Prostate gland (tissue), 2 donors: Measurements from ENCODE around the gene GGT6. TPM values are rescaled to one million over a fixed set of nuclear protein-coding genes. Genes with fewer than 3 reads are reported as not detected.

Experiments
- DNase-seq: peaks from one replicate; pipeline ENCODE4 v3.0.0-alpha.2; 2019; ENCODE audit warnings: low spot score
- H3K27ac ChIP-seq, 2 donors: fragments of 200-600 bp; sonication (generic); 2 replicates each; pipeline ENCODE4 v1.5.1; 2017 to 2019
- H3K27me3 ChIP-seq: fragments of 200-600 bp; sonication (generic); replicated peaks from 2 replicates; pipeline ENCODE4 v1.5.1; 2019; ENCODE audit not compliant: insufficient read depth
- H3K36me3 ChIP-seq, 2 donors: fragments of 200-600 bp; sonication (generic); 1 replicate in 1 of 2; 2 replicates in 1 of 2; pipeline versions ENCODE4 v1.5.1 to v1.8.1; 2017 to 2019
- H3K4me1 ChIP-seq: fragments of 200-600 bp; sonication (generic); replicated peaks from 2 replicates; pipeline ENCODE4 v1.5.1; 2019
- H3K4me3 ChIP-seq, 2 donors: fragments of 200-600 bp; sonication (generic); 2 replicates each; pipeline ENCODE4 v1.5.1; 2017 to 2019
- H3K9me3 ChIP-seq: fragments of 200-600 bp; sonication (generic); 2 replicates; pipeline ENCODE4 v1.5.1; 2017
- CTCF ChIP-seq, 4 experiments: fragments of 200-600 bp in 2 of 4; fragments of 450-650 bp in 2 of 4; sonication (generic) in 2 of 4; IDR thresholded peaks; 1 replicate in 3 of 4; 2 replicates in 1 of 4; pipeline ENCODE4 v1.5.1; 2016 to 2019; ENCODE audit warnings: antibody characterized with exemption in 4 of 4, mild to moderate bottlenecking in 2 of 4, moderate library complexity in 2 of 4
- POLR2A ChIP-seq: fragments of 450-650 bp; IDR thresholded peaks from one replicate; pipeline ENCODE4 v1.6.1; 2016; ENCODE audit warnings: antibody characterized with exemption, mild to moderate bottlenecking
- POLR2AphosphoS5 ChIP-seq: sonication (generic); formaldehyde crosslinking; IDR thresholded peaks from one replicate; pipeline ENCODE4 v1.6.1; 2017; ENCODE audit warnings: antibody characterized with exemption
- WGBS: methylation state at CpG from one replicate; pipeline ENCODE4 v1.1.5; 2018; 5-methylcytosine and 5-hydroxymethylcytosine counted together
- intact Hi-C: fragments of 100-400 bp; cut with DNase I; formaldehyde crosslinking; loops from one replicate; pipeline ENCODE4 v1.14.2; 2022
- total RNA-seq, 2 donors: library from RNA; depleted of rRNA; stranded (reverse); fragments of >200 nt; gene quantifications; one replicate each; pipeline ENCODE4 v1.1.0, GENCODE V29; 2016

The GGT6 gene
- total RNA-seq, 2 donors from 2014 or later, result 23.5 to 35.6 TPM

DNA sequence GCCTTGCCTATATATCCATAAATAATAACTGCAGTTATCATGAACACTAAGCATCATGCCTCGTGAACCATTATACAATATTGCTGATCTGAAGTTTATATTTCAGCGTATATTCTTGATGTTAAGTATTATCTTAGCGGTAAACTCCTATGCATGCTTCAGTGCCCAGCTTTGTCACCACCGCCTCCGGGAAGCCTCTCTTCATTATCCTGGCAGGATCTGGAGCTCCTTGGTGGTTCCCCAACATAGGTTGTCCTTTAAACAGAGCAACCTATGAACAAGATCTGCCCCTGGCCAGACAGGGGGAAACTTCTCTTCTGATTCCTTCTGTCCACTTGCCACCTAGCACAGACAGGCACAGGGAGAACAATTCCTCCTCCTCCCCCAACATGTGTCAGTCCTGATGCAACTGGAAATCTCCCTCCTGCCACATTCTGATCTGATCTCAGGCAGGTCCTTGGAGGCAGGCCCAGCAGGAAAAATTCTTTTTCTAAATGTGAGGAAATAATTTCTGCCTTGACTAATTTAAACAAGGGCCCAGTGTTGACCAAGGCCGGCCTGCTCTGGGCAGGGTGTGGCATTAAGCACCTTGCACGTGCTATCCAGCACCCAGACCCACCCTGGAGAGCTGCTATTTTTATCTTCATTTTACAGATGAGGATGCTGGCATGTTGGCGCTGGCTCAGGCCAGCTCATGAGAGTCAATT is 39.3 kb downstream of the GGT6 start:
- intact Hi-C loops, result no loop called here
- TF ChIP-seq CTCF (IDR thresholded peaks at IDR 0.05), result no peak
- TF ChIP-seq POLR2AphosphoS5, result peak; percentile 48
- TF ChIP-seq POLR2A, result no peak
- no peaks in the 10 kb centered on the region for H3K9me3 ChIP-seq
- DNase-seq, result peak; percentile 33
- no peaks in the 10 kb centered on the region for H3K36me3 ChIP-seq
- peak overlapping the region in 1 of 2 donors; percentile 49 for H3K27ac ChIP-seq
- H3K27me3 ChIP-seq, result no peaks in the 10 kb centered on the region
- H3K4me1 ChIP-seq, result no peaks in the 10 kb centered on the region
- 75% methylated on average over 8 of the region's 8 CpGs for WGBS
- no peak overlapping the region for H3K4me3 ChIP-seq

DNA sequence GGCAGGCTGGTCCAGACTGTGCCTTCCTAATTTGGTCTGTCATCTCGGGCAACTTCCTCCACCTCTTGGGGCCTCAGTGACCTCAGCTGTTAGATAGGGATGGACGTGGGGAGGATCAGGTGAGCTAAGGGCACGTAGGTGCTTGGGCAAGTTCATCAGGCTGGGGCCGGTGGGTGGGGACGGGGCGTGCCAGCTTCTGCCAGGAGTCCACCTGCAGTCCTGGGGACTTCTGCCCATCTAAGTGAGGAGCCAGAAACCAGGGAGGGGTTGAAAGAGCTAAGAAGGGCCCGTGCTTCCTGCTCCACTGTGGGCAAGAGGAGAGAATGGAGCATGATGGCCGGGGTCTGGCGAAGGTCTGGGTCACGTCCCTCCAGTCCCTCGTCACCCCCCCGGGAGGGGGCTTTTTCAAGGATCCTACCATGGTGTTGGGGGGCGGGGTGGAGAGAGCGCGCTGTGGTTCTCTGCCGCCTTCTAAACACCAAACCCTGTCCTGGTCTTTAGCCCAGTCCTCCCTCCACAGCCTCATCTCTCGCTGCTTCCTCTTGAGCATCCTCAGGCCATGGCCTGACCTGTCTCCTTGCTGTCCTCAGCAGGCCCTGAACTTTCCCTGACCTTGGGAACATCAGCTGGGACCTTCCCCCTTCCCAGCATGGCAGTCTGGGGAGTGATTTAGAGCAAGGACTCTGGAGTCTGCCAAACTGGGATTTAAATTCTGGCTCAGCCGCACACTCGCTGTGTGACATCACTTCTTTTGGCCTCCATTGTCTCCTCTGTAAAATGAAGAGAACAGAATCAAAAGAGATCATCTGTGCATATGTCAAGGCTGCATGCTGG is 40.1 kb downstream of the GGT6 start:
- Histone ChIP-seq H3K27me3 (no peaks in the 10 kb centered on the region), H3K27ac (peak overlapping the region; percentile 26 to 51), H3K36me3 (no peaks in the 10 kb centered on the region), H3K4me1 (no peaks in the 10 kb centered on the region), H3K4me3 (no peak overlapping the region), H3K9me3 (no peaks in the 10 kb centered on the region)
- intact Hi-C loops, result no loop called here
- DNase-seq, result no peak
- TF ChIP-seq POLR2AphosphoS5 (no peak), POLR2A (no peak)
- 78% methylated on average over 19 of the region's 19 CpGs for WGBS

DNA sequence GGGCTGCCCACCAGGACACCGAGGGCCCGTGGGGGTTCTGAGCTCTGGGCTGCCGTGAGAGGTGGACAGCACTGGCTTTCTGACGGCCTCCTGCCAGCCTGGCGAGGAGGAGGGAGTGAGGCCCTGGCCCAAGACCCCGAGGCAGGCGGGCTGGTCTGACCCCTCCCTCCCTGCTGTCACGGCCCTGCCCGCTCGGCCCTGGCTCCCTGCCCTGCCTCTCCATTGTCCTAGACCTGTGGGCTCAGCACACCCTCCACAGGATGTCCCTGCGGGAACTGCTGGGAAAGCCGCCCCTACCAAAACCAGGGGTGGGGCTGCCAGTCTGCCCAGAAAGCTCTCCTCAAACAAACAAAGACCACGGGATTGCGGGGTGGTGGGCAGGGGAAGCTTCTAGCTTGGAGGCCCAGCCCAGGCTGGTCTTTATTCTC is 41.0 kb downstream of the GGT6 start:
- Histone ChIP-seq H3K27ac (peak overlapping the region; percentile 26 to 51), H3K27me3 (no peaks in the 10 kb centered on the region), H3K9me3 (no peaks in the 10 kb centered on the region), H3K4me3 (no peak overlapping the region), H3K4me1 (peaks cover 5% of the 10 kb centered on the region), H3K36me3 (no peaks in the 10 kb centered on the region)
- no peak for TF ChIP-seq CTCF (IDR thresholded peaks at IDR 0.05)
- no peak for TF ChIP-seq POLR2A
- no peak for TF ChIP-seq POLR2AphosphoS5
- DNase-seq, result peak; percentile 47
- intact Hi-C loops, result no loop called here
- 48% methylated on average over 11 of the region's 14 CpGs for WGBS

- Histone ChIP-seq H3K4me1 (peaks cover 6% of the 10 kb centered on the region), H3K9me3 (no peaks in the 10 kb centered on the region), H3K27me3 (no peaks in the 10 kb centered on the region), H3K36me3 (no peaks in the 10 kb centered on the region), H3K4me3 (no peak overlapping the region), H3K27ac (no peak overlapping the region)
- intact Hi-C loops, result no loop called here
- WGBS, result 96% methylated on average over 10 of the region's 10 CpGs
- DNase-seq, result no peak
- no peak for TF ChIP-seq POLR2AphosphoS5
- no peak for TF ChIP-seq POLR2A
- no peak for TF ChIP-seq CTCF (IDR thresholded peaks at IDR 0.05)
Observed at GRCh38 chr17:4518901-4519300, 41.5 kb downstream of the GGT6 start.

DNA sequence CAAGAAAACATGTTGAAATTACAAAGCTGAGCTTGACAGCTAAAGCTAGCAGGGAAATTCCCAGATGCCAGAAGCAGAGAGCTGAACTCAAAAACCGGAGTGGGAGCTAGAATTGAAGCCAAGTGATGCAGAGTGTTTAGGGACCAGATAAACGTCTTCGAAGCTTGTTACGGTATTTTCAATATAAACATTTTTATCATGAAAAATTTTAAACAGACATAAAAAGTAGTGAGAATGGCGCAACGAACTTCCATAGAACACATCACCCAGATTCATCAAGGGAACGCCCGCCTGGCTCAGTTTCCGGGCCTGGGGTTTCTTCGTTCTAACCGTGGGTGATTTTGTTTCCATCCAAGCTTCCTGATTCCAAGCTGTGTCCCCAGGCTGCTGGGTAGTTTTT is 43.6 kb downstream of the GGT6 start:
- WGBS, result 45% methylated on average over 11 of the region's 11 CpGs
- no peak for DNase-seq
- Histone ChIP-seq H3K27me3 (no peaks in the 10 kb centered on the region), H3K4me3 (no peak overlapping the region), H3K27ac (no peak overlapping the region), H3K4me1 (peaks cover 6% of the 10 kb centered on the region), H3K9me3 (no peaks in the 10 kb centered on the region), H3K36me3 (no peaks in the 10 kb centered on the region)
- intact Hi-C loops, result no loop called here
- TF ChIP-seq CTCF (IDR thresholded peaks at IDR 0.05) (no peak), POLR2AphosphoS5 (no peak), POLR2A (no peak)
